HG02571 (cell line): ENCODE data around the gene WTAP.
"Not testable (repeated sequence)": the region's sequence is repeated elsewhere in the genome, so short reads cannot be mapped to it uniquely, and the experiment has no call there.

Experiments
- ATAC-seq: cut with Tn5 transposase; IDR thresholded peaks from one replicate; pipeline ENCODE4 v1.9.1; 2021; ENCODE audit warnings: mild to moderate bottlenecking, moderate library complexity; ENCODE audit not compliant: unreplicated experiment

The WTAP gene

GRCh38 chr6:159693128-159693893 lies 34.0 kb upstream of the WTAP start, which contains the start of gene SOD2:
SOD2 (minus strand) TSS chr6:159693241; CDS start chr6:159693167, 74 bp downstream.
- ATAC-seq: peak; percentile 77

DNA sequence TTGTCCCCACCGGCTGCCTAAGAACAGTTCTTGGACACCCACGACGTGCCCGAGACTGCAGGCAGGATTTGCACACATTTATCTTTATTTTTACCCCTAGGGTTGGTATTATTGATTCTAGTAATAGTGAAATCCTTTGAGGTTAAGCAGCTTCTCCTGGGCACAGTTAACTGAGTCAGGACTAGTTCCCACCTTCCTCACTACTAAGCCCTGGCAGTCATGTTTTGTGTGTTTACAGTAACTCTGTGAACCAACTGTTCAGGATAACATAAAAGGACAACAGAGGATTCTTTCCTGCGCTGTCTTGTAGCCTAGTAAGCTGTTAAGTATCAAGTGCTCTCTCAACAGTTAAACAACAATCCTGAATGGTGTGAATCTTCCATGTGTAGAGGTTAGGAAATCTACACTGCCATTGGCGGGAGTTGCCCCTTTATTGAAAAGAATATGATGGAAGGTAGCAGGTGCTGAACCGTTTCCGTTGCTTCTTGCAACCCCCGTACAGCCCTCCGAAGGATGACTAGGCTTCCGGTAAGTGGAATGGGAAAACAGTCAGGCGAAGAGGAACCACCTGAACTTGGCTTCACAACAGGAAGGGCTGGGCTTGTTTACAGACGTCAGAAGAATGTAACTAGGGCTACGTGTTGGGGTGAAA lies 33.3 kb upstream of the WTAP start:
- ATAC-seq: peak; percentile 4

DNA sequence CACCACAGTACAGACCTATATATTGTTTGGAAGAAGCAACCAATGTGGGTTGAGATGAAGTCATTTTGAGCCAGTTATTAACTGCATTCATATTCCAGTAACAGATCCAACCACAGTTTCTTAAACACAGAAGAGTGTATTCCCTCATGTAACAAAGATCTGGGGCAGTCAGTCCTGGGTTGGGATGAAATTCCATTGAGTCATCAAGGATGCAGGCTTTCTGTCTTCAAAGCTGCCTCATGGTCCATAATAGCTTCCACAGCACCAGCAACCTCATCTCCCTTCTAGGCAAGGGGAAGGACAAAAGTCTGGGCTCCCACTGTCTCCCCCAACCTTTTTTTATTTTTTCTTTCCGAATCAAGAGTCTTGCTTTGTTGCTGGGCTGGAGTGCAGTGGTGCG lies 31.3 kb upstream of the WTAP start:
- no peak for ATAC-seq

DNA sequence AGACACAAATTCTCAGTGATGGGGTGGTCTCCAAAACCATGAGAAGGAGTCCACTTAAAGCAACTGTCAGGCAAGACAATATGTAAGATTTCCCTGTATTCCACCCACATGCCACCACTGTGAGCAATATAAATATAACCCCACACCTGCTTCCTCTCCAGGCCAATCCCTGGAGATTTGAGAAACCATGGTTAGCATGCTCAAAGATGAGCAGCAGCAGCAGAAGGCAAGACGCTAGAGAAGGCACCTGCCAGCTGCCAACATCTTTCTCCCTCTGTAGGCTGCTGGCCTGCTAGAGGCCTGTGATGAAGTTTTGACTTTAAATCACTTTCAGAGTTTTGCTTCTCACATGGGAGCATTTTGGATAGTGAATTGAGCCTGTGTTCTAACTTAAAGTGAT lies 26.3 kb upstream of the WTAP start:
- ATAC-seq: no peak

DNA sequence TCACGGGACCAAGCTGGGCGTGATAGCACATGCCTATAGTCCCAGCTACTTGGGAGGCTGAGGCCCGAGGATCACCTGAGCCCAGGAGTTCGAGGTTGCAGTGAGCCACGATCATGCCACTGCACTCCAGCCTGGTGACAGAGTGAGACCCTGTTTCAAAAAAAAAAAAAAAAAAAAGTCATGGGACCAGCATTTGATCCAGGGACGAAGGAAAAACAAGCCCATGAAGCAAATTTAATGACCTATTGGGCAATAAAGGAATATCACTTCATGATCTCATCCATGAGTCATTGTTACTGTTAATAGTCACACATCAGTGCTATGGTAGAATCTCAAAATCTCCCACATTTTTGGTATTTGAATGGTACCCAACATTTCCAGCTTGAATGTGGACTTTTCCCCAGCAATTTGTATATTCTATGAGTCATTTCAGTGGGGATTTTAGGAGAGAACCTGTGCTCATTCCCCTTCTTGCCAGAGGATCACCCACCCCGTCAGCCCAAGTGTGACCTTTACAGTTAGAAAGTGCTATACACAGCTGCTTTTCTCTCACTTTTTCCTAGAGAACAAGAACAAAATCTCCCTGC lies 25.8 kb upstream of the WTAP start:
- ATAC-seq: no peak

DNA sequence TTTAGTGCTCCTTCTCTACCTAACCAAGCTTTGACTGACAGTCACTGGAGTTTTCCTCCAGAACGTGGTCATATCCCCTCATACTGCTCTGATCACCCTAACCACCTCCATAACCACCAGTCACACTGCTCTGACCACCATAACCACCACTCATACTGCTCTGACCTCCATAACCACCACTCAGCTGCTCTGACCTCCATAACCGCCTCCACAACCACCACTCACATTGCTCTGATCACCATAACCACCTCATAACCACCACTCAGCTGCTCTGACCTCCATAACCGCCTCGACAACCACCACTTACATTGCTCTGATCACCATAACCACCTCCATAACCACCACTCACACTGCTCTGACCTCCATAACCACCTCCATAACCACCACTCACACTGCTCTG lies 16.7 kb upstream of the WTAP start:
- ATAC-seq: not testable (repeated sequence)

DNA sequence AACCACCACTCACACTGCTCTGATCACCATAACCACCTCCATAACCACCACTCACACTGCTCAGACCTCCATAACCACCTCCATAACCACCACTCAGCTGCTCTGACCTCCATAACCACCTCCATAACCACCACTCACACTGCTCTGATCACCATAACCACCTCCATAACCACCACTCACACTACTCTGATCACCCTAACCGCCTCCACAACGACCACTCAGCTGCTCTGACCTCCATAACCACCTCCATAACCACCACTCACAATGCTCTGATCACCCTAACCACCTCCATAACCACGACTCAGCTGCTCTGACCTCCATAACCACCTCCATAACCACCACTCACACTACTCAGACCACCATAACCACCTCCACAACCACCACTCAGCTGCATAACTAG lies 14.9 kb upstream of the WTAP start:
- ATAC-seq: not testable (repeated sequence)

DNA sequence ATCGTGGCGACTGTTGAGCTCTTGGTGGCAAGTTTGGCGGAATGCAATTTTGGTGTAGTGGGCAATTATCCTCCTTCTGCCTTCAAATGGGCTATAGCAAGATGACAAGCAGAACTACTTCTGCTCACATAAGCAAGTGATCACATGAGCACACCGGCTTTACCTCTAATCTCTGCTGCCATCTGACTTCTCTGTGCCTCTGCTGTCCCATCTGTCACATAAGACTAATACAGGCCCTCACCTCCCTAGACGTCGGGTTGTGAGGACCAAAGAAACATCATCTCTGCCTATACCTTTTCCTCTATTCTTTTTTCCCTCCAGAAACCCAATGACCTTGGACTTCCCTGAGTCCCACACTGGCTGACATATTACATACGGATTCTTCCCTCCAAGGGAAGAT lies 13.3 kb upstream of the WTAP start:
- no peak for ATAC-seq

GRCh38 chr6:159714404-159714803 lies 12.9 kb upstream of the WTAP start:
- no peak for ATAC-seq

DNA sequence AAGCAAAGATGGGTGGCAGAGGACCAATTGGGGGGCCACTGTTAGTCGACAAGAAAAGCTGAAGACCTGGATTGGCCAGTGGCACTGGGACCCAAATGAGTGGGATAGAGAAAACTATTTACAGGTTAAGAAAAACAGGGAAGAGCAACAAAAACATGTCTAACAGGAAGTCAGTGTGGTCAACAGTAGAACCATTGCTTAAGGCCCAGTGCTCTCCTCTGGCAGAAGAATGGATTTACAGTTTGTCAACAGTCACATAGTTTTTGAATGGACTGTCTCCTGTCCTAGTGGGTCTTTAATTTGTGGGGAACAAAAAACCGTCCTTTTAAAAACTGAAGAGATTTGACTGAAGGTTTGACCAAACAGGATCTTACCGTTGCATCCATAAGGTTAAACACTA lies 12.1 kb upstream of the WTAP start:
- no peak for ATAC-seq

DNA sequence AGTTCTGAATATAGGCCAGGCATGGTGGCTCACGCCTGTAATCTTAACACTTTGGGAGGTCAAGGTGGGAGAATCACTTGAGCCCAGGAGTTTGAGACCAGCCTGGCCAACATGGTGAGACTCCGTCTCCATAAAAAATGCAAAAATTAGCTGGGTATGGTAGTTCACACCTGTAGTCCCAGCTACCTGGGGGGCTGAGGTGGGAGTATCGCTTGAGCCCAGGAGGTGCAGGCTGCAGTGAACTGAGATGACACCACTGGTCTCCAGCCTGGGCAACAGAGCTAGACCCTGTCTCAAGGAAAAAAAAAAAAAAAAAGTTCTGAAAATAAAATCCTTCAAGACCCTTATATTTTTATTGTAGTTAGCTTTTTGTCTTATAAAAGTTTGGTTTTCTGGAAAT lies 11.7 kb upstream of the WTAP start:
- no peak for ATAC-seq

- no peak for ATAC-seq
These were observed 10.8 kb upstream of the WTAP start for GRCh38 chr6:159716247-159717096.

DNA sequence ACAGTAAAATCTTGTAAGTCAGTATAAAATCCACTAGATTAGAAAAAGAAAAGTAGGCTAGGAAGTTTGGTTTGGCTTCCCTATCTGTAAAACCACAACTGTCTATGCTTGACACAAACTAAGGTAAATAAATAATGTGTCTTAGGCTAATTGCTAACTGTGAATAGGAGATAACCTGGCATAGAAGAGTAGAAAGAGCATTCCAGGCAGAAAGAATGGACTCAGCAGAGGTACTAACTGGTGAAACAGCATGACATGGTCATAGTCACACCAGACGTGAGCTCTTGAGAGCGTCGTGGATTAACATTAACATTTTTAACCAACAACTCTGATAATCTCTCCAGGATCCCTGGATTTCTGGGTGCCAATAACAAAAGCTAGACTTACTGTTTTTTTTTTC lies 8.7 kb upstream of the WTAP start:
- ATAC-seq: no peak

GRCh38 chr6:159719287-159719686 lies 8.0 kb upstream of the WTAP start:
- no peak for ATAC-seq

DNA sequence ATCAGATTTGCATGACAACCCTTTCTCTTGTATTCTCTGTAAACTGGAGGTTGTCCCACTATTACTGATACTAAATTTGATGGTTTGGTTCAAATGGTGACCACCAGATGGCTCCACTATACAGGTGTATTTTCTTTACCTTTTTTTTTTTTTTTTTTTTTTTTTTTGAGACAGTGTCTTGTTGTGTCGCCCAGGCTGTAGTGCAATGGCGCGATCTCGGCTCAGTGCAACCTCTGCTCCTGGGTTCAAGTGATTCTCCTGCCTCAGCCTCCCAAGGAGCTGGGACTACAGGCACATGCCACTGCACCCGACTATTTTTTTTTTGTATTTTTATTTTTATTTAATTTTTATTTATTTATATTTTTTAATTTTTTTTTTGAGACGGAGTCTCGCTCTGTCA lies 6.6 kb upstream of the WTAP start:
- no peak for ATAC-seq

- not testable (repeated sequence) for ATAC-seq
These were observed 5.3 kb upstream of the WTAP start for GRCh38 chr6:159721981-159722380.

- ATAC-seq: no peak
These were observed 4.7 kb upstream of the WTAP start for GRCh38 chr6:159722655-159723054.

- no peak for ATAC-seq
These were observed 4.0 kb upstream of the WTAP start for GRCh38 chr6:159723259-159723658.

GRCh38 chr6:159724778-159725177 lies 2.5 kb upstream of the WTAP start:
- ATAC-seq: no peak

DNA sequence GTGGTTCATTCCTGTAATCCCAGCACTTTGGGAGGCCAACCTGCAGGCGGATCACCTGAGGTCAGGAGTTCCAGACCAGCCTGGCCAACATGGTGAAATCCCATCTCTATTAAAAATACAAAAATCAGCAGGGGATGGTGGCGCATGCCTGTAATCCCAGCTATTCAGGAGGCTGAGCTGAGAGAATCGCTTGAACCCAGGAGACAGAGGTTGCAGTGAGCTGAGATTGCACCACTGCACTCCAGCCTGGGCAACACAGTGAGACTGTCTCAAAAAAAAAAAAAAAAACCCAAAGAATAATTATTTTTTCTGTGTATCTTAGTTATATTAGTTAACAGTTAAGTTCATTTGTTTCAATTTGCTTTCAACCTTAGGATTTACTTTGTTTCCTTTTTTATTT lies 2.1 kb upstream of the WTAP start:
- not testable (repeated sequence) for ATAC-seq

DNA sequence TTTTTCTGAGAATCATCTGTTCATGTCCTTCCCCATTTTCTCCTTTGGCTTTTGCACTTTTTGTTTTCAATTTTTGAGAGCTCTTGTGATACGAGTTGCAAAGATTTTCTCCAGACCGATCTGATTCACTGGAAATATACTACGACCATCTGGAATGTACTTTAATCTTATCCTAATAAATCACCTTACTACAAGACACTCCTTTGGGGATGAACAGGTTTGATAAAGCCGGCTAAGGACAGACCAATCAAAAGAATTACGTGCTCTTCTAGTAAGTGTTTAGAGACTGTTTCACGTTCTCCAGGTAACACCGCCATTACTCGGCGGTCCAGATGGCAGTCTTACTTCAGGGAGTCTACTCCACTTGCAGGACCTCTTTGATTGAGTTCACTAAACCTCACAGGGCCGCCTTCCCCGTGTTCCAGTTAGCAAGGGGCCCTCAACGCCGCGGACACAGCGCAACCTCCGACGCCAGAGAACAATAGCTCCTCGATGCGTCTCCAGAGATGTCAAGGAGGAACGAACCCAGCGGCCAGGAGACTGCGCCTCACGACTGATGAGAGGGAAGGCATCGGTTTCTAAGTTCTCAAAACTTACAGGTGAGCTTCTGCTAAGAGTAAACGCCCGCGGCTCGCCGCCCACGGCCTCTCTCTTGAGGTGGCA lies 920 bp upstream of the WTAP start:
- ATAC-seq: peak; percentile 9
